ELF-1 (cell line): ENCODE data around the gene CARNS1.

Source experiments
- DNase-seq: peaks from one replicate; pipeline ENCODE4 v3.0.0-alpha.2; 2016; ENCODE audit warnings: low read depth, low spot score

CARNS1 gene, protein sequence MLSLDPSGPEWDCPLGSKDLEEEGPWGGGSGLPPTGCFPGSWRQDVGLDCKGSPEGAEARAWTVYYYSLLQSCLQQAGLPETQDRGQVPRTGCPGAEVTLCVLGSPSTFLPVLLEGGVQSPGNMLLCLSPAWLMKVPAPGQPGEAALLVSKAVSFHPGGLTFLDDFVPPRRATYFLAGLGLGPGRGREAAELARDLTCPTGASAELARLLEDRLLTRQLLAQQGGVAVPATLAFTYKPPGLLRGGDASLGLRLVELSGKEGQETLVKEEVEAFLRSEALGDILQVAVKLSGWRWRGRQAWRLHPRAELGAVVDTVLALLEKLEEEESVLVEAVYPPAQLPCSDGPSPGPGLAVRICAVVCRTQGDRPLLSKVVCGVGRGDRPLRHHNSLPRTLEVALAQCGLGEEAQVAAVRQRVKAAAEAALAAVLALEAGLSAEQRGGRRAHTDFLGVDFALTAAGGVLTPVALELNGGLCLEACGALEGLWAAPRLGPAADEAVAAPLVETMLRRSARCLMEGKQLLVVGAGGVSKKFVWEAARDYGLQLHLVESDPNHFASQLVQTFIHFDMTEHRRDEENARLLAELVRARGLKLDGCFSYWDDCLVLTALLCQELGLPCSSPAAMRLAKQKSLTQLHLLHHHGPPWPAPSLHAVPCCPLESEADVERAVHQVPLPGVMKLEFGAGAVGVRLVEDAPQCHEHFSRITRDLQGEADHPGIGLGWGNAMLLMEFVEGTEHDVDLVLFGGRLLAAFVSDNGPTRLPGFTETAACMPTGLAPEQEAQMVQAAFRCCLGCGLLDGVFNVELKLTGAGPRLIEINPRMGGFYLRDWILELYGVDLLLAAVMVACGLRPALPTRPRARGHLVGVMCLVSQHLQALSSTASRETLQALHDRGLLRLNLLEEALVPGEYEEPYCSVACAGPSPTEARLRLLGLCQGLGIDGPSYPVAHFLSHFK

GRCh38 chr11:67415501-67416304 lies at the start of gene CARNS1:
CARNS1 (plus strand) TSS chr11:67415678; CDS start chr11:67416200, 522 bp downstream.
- no peak for DNase-seq

GRCh38 chr11:67365736-67366444 lies 49.6 kb upstream of the CARNS1 start:
- no peak for DNase-seq

GRCh38 chr11:67366546-67366945 lies 48.9 kb upstream of the CARNS1 start:
- no peak for DNase-seq

DNA sequence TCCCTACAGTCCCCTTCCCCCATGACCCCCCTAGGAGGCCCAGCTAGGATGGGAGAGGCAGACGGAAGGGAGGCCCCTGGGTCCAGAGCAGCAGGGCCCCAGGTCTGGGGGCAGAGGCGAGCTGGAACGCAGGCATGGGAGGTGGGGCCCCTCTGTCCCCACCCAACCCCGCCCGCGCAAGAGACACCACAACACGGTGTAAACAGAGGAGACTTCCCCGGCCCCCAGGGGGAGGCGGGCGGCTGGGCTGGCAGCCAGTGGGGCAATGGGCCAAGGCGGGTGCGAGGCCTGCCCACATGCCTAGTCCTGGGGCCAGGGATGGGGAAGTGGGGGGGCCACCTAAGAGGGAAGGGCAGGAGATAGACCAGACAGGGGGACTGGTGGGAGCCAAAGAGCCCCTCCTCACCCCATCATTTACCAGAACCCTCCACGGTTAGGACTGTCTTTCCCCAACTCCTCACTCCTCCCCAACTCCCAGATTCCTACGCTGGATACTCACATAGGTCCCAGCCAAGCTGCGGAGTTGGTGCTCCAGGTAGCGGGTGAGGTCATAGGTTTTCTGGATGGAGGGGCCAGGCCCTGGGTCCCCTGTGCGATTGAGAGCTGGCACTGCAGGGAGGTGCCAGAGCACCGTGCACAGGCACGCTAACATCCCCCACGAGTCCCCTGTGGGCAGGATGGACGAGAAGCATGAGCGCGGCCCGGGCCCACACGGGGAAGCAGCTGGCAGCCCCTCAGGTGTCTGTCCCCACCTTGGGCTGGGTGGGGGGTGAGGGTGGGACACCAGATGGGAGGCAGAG lies 48.3 kb upstream of the CARNS1 start:
- DNase-seq = no peak

DNA sequence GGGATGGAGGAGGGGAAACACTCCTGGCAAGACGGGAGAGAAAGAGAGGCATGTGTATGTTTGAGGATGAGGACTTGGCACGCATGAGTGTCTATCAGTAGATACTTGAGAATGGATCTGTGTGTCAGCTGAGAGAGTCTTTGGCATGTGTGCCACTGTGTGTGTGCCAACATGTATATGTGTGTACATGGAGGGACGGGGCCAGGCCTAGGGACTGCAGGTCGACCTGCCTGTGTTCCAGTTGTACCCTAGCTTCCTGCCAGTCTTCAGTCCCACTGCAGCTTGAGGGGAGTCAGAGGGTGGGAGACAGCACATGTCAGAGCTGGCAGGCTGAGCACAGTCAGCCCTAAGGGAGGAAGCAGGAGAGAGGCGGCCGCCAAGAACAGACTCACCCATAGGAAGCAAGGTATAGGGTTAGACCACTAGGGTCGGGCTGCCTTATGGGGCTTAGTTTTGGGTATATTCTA lies 47.7 kb upstream of the CARNS1 start:
- no peak for DNase-seq

DNA sequence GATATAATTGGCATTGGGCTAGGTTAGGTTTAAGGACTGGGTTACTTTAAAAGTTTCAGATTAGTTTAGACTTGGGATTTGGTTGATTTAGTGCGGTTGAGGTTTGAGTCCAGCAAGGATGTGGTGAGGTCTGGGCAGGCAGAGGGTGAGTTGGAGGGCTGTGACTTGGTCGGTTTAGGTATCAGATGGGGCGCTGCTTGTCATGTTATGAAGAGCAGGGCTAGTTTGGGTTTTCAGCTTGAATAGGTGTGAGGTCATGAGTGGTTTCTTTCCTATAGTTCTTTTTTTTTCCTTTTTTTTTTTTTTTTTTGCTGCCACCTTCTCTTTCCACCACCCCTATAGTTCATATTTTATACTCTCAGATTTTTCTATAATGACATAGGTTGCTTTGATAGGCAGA lies 46.9 kb upstream of the CARNS1 start:
- no peak for DNase-seq

DNA sequence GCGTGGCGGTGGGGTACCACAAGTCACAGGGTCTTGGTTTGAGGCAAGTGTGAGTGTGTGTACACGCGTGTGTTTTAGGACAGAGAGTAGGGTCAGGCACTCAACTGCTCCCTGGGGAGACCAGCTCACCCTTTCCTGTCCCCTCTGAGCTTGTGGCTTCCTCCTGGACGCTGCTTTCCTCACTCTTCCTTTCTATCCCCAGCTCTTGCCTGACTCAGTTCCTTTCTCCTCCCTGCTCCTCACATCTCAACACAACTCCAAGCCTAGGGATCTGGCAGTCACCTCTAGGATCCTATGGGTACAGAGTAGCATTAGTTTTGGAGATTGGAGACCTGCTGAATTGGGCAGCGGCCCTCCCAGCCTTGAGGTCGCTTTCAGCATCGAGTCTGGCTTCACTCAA lies 46.2 kb upstream of the CARNS1 start:
- no peak for DNase-seq

- no peak for DNase-seq
These were observed 45.6 kb upstream of the CARNS1 start for GRCh38 chr11:67369801-67370284.

GRCh38 chr11:67370351-67371076 lies 45.0 kb upstream of the CARNS1 start:
- DNase-seq = no peak

DNA sequence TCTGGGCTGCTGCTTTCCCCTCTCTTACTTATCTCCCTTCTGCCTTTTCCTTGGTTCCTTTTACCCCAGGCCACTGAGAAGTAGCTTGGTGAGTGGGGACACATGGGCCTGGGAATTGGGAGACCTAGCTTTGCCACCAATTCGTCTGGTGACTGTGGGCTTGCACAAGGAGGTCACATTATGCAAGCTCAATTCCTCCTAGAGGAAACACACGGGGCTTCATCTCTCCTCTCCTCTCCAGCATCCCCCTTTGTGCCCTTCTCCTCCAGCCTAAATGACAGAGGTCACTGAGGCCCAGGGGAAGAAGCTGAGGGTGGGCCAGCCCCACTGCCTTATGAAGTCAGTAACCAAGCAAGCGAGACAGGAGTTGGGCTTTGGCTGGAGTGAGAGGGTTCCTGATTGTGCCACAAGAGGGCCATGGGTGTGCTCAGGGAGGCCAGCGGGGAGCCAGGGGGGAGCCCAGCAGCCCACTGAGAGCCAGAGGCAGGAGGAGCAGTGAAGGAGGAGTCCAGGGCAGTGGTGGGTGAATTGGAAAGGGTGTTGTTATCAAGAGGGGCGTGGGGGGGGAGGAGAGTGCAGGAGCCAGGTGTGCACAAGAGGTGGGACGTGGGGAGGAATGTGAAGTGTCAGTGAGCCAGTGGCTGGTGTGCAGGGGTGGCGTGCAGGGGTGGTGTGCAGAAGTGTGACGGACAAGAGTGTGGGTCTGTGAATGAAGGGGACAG lies 44.1 kb upstream of the CARNS1 start:
- peak; percentile 69 for DNase-seq

- no peak for DNase-seq
These were observed 43.6 kb upstream of the CARNS1 start for GRCh38 chr11:67371911-67372320.

- DNase-seq = no peak
These were observed 43.0 kb upstream of the CARNS1 start for GRCh38 chr11:67372321-67372992.

GRCh38 chr11:67372993-67373647 lies 42.4 kb upstream of the CARNS1 start, which contains the start of gene CLCF1:
CLCF1 (minus strand) TSS chr11:67373598; CDS start chr11:67373539, 59 bp downstream.
- DNase-seq = no peak

DNA sequence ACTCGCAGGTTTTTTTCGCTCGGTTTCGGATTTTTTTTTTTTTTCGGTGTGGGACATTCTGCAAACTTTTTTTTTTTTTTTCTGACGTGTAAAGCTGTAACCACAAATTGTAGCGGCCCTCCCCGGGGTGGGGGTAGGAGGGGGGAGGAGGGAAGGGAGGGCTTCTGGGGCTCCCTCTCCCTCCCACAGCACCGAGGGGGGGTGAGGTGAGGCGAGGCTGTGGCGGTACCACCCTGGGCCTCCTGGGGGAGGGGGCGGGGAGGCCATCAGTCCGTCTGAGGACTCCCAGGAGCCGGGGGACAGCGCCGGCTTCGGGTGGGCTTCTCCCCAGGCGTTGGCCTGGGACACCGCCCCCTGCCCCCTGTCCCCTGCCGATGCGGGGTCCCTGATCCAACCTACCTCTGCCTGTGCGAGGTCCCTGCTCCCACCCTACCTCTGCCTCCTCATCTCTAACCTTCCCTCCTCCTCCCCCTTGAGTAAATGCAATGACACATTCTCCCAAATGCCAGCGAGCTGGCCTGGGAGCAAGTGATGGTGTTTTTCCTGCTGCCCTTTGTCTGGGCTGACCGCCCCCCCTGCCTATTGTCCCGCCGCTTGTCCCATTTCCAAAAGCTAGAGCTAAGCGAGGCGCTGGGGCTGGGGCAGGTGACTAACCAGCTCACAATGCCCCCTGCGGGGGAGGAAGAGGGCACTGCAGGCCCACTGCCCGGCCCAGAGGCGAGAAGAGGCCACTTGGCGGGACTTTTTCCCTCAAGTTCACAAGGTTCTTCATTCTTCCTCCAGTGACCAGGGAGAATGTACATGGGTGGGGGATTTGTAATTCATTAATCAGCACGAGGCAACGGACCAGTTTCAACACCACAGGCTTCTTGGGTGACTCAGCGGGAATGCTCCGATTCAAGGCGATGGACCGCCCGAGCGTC lies 41.6 kb upstream of the CARNS1 start:
- peak; percentile 89 for DNase-seq

DNA sequence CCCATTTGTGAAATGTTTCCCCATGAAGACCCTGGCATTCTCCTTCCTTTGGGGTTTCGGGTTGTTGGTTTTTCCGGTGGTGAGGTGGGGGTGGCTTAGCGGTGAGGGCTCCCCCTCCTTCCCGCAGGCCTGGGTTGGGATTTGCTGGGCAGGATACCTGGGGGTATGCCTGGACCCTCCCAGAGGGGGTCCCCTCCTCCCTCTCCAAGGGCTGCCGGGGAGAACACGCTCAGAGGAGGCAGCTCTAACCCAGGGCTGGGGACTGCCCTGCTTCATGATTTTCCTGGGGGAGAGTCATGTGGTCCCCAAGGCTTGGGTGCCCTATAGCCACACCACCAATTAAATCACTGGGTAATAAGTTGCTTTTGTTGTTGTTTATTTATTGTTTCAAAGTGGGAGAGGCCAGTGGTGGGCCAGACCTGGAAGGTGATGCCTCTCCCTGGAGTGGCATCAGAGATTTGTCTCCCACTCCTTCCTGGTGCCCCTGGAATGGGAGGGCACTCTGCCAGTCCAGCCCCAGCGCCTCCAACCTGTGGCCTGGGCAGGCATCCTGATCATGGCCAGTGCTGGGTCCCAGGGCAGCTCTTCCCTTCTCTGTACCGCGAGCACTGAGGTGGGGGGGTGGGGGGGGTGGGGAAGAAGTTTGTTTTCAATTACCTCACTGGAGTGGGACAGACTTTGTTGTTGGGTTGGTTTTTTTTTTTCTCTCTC lies 40.8 kb upstream of the CARNS1 start:
- no peak for DNase-seq
